GM21515 (cell line): ENCODE data around the gene TMED1.
A peak's percentile ranks its signal among the peaks of the same experiment; 100 is the strongest.
"Not testable (repeated sequence)": the region's sequence is repeated elsewhere in the genome, so short reads cannot be mapped to it uniquely, and the experiment has no call there.

Experiments used
- ATAC-seq: cut with Tn5 transposase; IDR thresholded peaks from one replicate; pipeline ENCODE4 v1.9.1; 2021; ENCODE audit not compliant: unreplicated experiment

TMED1 gene

GRCh38 chr19:10835754-10836478, at the start of gene TMED1:
Gene TMED1 (minus strand): TSS chr19:10836212. CDS start chr19:10836191, 21 bp downstream.
- peak; percentile 68 for ATAC-seq

GRCh38 chr19:10885201-10886169, 49.5 kb upstream of the TMED1 start:
- no peak for ATAC-seq

GRCh38 chr19:10884274-10884673, 48.3 kb upstream of the TMED1 start:
- ATAC-seq: no peak

GRCh38 chr19:10882108-10882457, 46.1 kb upstream of the TMED1 start:
- no peak for ATAC-seq

- no peak for ATAC-seq
Measured at GRCh38 chr19:10881403-10882107, 45.5 kb upstream of the TMED1 start.

- no peak for ATAC-seq
Measured at GRCh38 chr19:10878253-10878652, 42.2 kb upstream of the TMED1 start.

- ATAC-seq: not testable (repeated sequence)
Measured at GRCh38 chr19:10877608-10878007, 41.6 kb upstream of the TMED1 start.

- ATAC-seq: peak; percentile 42
Measured at GRCh38 chr19:10876459-10877240, 40.6 kb upstream of the TMED1 start.

GRCh38 chr19:10874024-10874423, 38.0 kb upstream of the TMED1 start:
- no peak for ATAC-seq

GRCh38 chr19:10872546-10873107, 36.6 kb upstream of the TMED1 start:
- ATAC-seq: no peak

- ATAC-seq: peak; percentile 2
Measured at GRCh38 chr19:10871711-10872545, 35.9 kb upstream of the TMED1 start.

GRCh38 chr19:10870955-10871603, 35.1 kb upstream of the TMED1 start, which contains the start of gene CARM1:
Gene CARM1 (plus strand): TSS chr19:10871553. CDS start chr19:10871703, 150 bp downstream.
- ATAC-seq: peak; percentile 70

GRCh38 chr19:10870501-10870954, 34.5 kb upstream of the TMED1 start:
- ATAC-seq: peak; percentile 1

- not testable (repeated sequence) for ATAC-seq
Measured at GRCh38 chr19:10869872-10870311, 33.9 kb upstream of the TMED1 start.

GRCh38 chr19:10868872-10869547, 33.0 kb upstream of the TMED1 start:
- ATAC-seq: no peak

GRCh38 chr19:10866495-10866894, 30.5 kb upstream of the TMED1 start:
- no peak for ATAC-seq

- no peak for ATAC-seq
Measured at GRCh38 chr19:10864538-10864899, 28.5 kb upstream of the TMED1 start.

GRCh38 chr19:10863107-10863717, 27.2 kb upstream of the TMED1 start:
- no peak for ATAC-seq
